Skeletal muscle satellite cell (primary cell): ENCODE measurements around the gene LTBP2.
A peak's percentile ranks its signal among the peaks of the same experiment; 100 is the strongest.

ENCODE experiments used
- H3K27me3 ChIP-seq: 2 replicates; pipeline ENCODE4 v1.7.0; 2013; ENCODE audit warnings: low read length; ENCODE audit not compliant: control insufficient read depth, insufficient read depth
- H3K36me3 ChIP-seq: 2 replicates; pipeline ENCODE4 v1.7.0; 2013; ENCODE audit warnings: mild to moderate bottlenecking, control low read depth, low read length; ENCODE audit not compliant: insufficient read depth
- H3K4me1 ChIP-seq: 2 replicates; pipeline ENCODE4 v1.7.0; 2013; ENCODE audit warnings: low read length; ENCODE audit not compliant: control insufficient read depth, insufficient read depth
- H3K4me2 ChIP-seq: 2 replicates; pipeline ENCODE4 v1.7.0; 2013; ENCODE audit warnings: mild to moderate bottlenecking, low read length
- H3K4me3 ChIP-seq: 2 replicates; pipeline ENCODE4 v1.7.0; 2013; ENCODE audit warnings: low read length
- H3K9ac ChIP-seq: 2 replicates; pipeline ENCODE4 v1.7.0; 2013; ENCODE audit warnings: mild to moderate bottlenecking, low read depth, low read length, moderate library complexity
- H3K9me3 ChIP-seq: replicated peaks from 2 replicates; pipeline ENCODE4 v1.7.0; 2013; ENCODE audit warnings: mild to moderate bottlenecking, control low read depth, low read length

Gene LTBP2

DNA sequence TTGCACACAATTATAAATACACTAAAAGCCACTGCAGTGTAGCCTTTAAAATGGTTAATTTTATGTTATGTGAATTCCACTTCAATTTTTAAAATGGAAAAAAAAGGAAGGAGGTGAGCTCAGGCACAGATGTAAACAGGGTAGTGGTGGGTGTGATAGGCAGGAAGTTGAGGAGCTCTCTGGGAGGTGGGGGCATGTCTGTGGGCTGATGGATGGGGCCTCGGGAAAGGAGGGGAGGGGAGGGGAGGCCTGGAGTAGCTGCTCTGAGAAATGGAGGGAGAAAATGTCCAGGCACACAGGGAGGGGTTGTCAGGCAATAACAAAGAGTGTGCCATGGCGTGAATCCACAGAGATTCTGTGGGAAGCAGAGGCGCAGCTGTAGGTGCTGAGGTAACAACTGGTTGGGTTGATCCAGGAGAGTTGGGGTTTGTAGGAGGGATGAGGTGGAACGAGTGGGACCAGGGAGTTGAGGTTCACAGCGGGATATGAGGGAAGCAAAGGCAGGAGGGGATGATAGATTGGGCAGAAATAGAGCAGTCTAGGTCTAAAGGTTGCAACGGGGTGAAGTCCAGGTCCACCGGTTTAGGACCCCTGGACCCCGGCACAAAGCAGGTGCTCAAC is 57.2 kb downstream of the LTBP2 start:
- Histone ChIP-seq H3K36me3 (peaks cover 69% of the 10 kb centered on the region), H3K9me3 (no peaks in the 10 kb centered on the region), H3K4me1 (peaks cover 43% of the 10 kb centered on the region), H3K4me3 (no peak overlapping the region), H3K27me3 (no peaks in the 10 kb centered on the region), H3K9ac (no peak overlapping the region), H3K4me2 (no peak overlapping the region)

DNA sequence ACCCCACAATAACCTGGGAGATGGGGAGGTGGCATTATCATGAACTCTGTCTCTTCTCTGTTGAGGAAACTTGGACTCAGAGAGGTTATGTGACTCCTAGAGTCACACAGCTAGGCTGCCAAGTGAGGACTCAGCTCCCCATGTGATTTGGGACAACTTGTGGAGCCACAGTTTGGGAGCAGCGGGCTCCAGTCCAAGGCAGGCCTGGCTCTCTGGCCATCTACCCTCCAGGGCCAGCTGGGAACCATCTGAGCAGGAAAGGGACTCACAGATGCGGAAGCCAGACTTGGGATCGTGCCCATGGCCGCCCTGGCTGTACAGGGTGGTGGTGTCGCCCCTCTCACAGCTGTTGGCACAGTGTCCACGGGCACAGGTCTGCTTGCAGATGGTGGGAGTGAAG is 59.4 kb downstream of the LTBP2 start:
- Histone ChIP-seq H3K36me3 (peaks cover 84% of the 10 kb centered on the region), H3K4me3 (no peak overlapping the region), H3K9me3 (no peaks in the 10 kb centered on the region), H3K4me1 (peaks cover 50% of the 10 kb centered on the region), H3K9ac (peak overlapping the region; percentile 3), H3K4me2 (no peak overlapping the region), H3K27me3 (no peaks in the 10 kb centered on the region)

DNA sequence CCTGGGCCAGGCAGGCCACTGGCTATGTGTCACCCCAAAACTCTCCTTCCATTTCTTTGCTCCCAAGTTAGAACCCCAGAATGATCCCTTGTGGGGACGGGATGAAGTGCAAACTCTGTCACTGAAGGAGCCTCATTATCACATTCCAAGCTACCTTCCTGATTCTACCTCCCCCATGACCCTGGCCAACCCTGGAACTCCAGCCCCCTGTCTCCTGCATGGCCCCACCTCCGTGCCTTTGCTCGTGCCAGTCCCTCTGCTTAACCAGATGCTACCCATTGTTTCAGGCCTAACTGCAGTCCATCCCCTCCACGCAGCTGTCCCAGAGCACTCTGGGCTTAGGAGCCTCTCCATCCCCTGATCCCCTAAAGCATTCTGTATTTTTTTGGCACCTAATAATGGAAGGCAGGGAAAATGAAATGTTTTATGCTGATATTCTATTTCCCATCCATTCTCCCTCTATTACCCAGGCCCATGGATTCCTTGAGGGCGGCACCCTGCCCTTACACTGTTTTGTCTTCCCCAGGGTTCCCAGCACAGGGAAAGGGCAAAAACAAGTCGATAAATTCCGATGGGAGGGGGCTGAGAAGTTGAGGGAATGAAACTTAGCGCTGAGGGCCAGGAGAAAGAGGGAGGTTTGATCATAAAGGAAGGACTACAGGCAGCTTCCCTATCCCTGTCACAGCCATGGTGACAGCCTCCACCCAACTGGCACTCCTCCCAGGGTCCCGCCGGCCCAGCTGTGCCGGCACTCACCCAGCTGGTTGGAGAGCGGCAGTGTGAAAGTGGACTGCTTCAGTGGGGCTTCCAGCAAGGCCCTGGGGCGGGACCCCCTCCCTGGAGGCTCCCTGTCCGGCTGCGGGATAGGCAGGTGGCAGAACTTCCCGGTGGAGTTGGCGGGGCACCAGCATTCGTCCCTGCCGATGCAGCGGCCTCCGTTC is 60.3 kb downstream of the LTBP2 start:
- Histone ChIP-seq H3K9me3 (no peaks in the 10 kb centered on the region), H3K4me3 (no peak overlapping the region), H3K27me3 (no peaks in the 10 kb centered on the region), H3K36me3 (peaks cover 90% of the 10 kb centered on the region), H3K4me1 (peaks cover 57% of the 10 kb centered on the region), H3K9ac (no peak overlapping the region), H3K4me2 (no peak overlapping the region)

DNA sequence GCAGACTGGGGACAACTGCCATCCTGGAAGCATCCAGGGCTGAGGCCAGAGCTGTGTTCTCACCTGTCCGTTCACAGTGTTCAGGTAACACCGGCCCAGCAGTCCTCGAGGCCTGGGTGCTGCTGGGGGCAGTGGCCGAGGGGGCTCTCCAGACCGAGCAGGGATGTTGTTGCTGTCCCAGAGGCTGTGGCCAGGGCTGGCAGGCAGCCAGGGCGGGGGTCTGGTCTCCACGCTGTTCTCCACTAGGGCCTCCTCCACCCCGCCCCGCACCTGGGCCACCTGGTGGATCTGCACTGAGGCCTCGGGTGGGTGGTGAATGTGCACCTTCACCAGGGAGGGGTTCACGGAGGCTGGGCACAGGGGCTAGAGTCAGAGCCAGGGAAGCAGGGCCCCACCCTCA is 61.0 kb downstream of the LTBP2 start:
- no peak overlapping the region for H3K4me3 ChIP-seq
- no peak overlapping the region for H3K4me2 ChIP-seq
- H3K36me3 ChIP-seq = peaks cover 97% of the 10 kb centered on the region
- no peak overlapping the region for H3K9ac ChIP-seq
- no peaks in the 10 kb centered on the region for H3K9me3 ChIP-seq
- H3K4me1 ChIP-seq = peaks cover 64% of the 10 kb centered on the region
- H3K27me3 ChIP-seq = no peaks in the 10 kb centered on the region

DNA sequence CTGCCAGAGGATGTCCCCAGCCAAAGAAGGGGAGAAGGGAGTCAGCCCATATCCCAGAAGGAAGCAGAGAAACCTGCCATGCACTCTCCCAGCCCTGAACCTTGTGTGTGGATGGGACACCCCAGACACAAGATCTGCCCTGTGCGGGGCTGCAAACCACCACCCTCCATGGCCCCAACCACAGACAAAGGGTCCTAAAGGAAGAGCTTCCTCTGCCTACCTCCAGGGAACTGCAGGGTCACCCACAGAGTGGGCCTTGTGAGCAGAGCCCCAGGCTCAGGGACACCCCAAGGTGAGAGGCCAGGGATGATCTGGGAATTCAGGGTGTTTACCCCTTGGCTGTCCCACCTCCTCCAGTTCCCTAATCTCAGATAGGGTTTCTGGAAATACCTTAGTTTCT is 62.0 kb downstream of the LTBP2 start:
- Histone ChIP-seq H3K36me3 (peaks cover 97% of the 10 kb centered on the region), H3K9ac (no peak overlapping the region), H3K27me3 (no peaks in the 10 kb centered on the region)

DNA sequence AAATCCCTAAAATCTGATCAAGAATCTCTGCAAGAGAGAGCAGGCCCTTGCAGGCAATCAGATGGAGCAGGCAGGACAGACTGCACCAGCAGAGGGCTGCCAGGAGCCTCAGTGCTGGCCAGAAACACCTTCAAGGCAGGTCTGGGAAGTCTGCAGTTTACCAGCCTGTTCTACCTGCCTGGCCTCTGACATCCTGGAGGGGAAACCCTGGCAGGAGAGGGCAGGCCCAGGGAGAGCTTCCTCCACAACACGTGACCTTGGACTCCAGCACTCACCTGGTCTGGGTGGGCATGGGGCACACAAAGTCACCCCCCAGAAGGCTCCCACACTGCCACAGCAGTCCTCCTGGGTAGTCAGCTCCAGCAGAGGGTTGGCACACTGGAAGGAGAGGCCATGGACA is 62.4 kb downstream of the LTBP2 start:
- H3K4me2 ChIP-seq = no peak overlapping the region
- peaks cover 66% of the 10 kb centered on the region for H3K4me1 ChIP-seq
- no peak overlapping the region for H3K9ac ChIP-seq
- no peaks in the 10 kb centered on the region for H3K9me3 ChIP-seq
- no peak overlapping the region for H3K4me3 ChIP-seq
- H3K36me3 ChIP-seq = peaks cover 97% of the 10 kb centered on the region
- H3K27me3 ChIP-seq = no peaks in the 10 kb centered on the region

More for the DNA sequence above, 62.0 kb downstream of the LTBP2 start:
- Histone ChIP-seq H3K4me1 (peaks cover 66% of the 10 kb centered on the region), H3K9me3 (no peaks in the 10 kb centered on the region), H3K4me2 (no peak overlapping the region), H3K4me3 (no peak overlapping the region)

DNA sequence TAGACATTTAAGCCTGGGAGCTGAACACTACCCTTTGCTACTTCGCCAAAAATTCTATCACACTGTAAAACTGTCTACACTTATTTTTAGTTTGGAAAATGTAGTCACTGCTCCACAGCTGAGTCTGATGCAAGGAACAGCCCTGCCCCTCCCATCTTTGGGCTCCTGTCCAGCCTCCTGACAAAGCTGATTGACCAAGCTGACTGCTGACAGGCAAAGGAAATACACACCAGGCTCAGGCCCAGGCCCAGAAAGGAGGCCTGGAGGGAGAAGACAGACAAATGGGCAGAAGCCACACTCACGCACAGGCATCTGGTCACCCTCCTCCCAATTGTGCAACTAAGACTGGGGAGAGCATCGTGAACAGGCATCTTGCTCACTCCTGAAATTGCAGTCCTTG is 63.2 kb downstream of the LTBP2 start:
- Histone ChIP-seq H3K9me3 (no peaks in the 10 kb centered on the region), H3K4me2 (no peak overlapping the region), H3K36me3 (peaks cover 97% of the 10 kb centered on the region), H3K9ac (no peak overlapping the region), H3K27me3 (no peaks in the 10 kb centered on the region), H3K4me1 (peaks cover 64% of the 10 kb centered on the region), H3K4me3 (no peak overlapping the region)

DNA sequence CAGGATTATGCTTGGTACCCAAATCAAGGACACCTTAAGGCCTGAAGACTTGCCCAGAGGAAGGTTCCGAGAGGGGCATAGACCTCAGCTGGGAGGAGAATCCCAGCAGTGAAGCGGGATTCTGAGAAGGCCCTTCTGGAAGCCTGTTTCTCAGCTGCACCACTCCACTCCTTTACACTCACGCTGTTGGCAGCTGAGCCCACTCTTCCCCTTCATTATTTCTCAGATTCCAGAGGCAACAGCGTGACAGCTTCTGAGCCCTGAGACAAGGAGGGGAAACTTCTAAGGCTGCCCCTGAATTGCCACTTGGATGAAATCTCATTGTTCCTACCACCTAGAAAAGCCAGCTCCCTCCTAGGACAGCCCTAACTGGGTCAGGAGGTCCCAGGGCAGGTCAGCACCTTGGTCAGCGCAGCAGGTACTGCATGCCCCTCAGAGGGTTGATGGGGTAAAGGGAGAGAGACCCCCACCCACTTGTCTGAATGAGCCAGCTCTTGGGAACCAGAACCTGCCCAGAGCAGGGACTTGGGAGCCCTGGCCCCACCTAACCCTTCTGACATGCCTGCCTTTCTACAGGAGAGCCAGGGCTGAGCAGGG is 64.6 kb downstream of the LTBP2 start:
- Histone ChIP-seq H3K4me2 (no peak overlapping the region), H3K27me3 (no peaks in the 10 kb centered on the region), H3K4me1 (peaks cover 50% of the 10 kb centered on the region), H3K9ac (no peak overlapping the region), H3K36me3 (peaks cover 92% of the 10 kb centered on the region), H3K4me3 (no peak overlapping the region), H3K9me3 (no peaks in the 10 kb centered on the region)

DNA sequence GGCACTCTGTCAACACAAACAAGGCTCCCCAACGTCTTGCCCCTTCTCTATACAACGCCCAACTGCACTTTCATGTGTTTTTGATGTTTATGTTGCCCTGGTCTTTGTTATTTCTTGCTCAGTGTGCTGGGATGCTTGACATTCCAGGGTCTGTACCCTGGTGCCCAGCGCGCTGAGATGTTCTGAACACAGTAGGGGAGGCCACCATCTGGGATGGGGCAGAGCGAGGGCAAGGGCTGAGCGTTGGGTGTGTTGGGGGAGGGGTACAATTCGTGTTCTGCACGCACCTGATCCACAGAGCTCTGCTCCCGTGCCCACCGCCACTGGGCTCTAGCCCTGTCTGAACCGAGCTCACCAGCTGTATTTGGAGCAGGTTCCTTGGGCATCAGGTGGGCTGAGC is 65.6 kb downstream of the LTBP2 start:
- Histone ChIP-seq H3K4me2 (peak overlapping the region; percentile 7), H3K4me3 (no peak overlapping the region), H3K9ac (no peak overlapping the region), H3K9me3 (no peaks in the 10 kb centered on the region), H3K4me1 (peaks cover 40% of the 10 kb centered on the region), H3K27me3 (no peaks in the 10 kb centered on the region), H3K36me3 (peaks cover 91% of the 10 kb centered on the region)

DNA sequence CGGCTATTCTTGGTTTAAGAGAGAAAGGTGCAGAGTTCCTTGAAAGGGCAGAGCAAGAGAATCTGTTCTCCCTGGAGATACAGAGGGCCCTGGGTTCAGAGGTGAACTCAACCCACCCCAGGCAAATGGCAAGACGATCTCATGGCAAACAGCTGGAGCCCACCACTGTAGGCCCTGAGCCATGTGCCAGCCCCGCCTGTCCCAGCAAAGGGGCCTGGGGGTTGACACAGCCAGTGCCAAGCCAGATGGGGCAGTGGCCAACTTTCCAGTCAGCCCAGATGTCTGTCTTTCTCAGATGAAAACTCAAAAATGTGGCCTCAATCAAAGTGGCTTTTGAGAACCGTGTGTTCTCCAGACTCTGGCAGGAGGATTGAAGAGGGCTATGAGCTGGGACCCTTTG is 66.7 kb downstream of the LTBP2 start:
- no peak overlapping the region for H3K4me3 ChIP-seq
- peaks cover 39% of the 10 kb centered on the region for H3K4me1 ChIP-seq
- no peaks in the 10 kb centered on the region for H3K27me3 ChIP-seq
- peaks cover 86% of the 10 kb centered on the region for H3K36me3 ChIP-seq
- no peak overlapping the region for H3K9ac ChIP-seq
- no peaks in the 10 kb centered on the region for H3K9me3 ChIP-seq
- H3K4me2 ChIP-seq = no peak overlapping the region

DNA sequence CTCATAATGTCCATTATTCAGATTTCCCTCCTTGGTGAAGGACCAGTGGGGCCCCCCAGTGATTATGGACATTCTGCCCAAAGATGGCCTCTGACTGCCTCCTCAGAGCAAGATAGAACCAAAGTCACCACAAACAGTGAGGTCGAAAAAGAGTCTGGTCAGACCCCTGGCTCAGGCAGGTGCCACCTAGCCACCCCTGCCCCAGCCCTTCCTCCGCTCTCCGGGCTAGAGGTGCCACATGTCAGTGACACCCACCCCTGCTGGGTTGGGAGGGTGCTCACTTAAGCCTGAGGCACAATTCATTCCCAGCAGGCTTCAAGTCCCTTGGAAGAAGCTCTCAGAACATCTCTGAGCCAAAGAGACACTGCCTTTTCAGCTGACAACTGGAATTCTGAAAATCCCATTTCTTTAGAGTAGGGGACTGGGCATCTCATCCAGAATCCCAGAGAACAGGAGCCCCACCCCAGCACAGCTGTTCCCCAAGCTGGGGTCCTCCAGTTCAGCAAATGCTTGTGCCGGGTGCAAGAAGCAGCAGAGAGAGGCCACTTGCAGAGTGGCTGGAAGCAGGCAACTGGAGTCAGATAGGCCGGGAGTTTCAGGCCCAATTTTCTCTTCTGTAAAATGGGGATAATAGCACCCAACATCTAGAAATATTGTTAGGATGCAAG is 68.1 kb downstream of the LTBP2 start:
- H3K9me3 ChIP-seq = no peaks in the 10 kb centered on the region
- no peaks in the 10 kb centered on the region for H3K27me3 ChIP-seq
- no peak overlapping the region for H3K9ac ChIP-seq
- peaks cover 27% of the 10 kb centered on the region for H3K4me1 ChIP-seq
- H3K36me3 ChIP-seq = peaks cover 86% of the 10 kb centered on the region
- H3K4me2 ChIP-seq = no peak overlapping the region
- H3K4me3 ChIP-seq = no peak overlapping the region
